KMS-11 (cell line): ENCODE data around the gene RIC8A.

ENCODE experiments used
- H2AFZ ChIP-seq: fragments of 200-600 bp; sonication (generic); 2 replicates; pipeline ENCODE4 v1.6.1; 2016; ENCODE audit warnings: antibody characterized with exemption, mixed run types, low read depth
- H3K27ac ChIP-seq: fragments of 200-600 bp; sonication (generic); 2 replicates; pipeline ENCODE4 v1.6.1; 2016; ENCODE audit warnings: mild to moderate bottlenecking, mixed run types
- H3K27me3 ChIP-seq: fragments of 200-600 bp; sonication (generic); 2 replicates; pipeline ENCODE4 v1.6.1; 2017; ENCODE audit warnings: mild to moderate bottlenecking, low read depth, mixed run types, moderate library complexity; ENCODE audit not compliant: insufficient read depth
- H3K36me3 ChIP-seq: fragments of 200-600 bp; sonication (generic); 2 replicates; pipeline ENCODE4 v1.6.1; 2017; ENCODE audit warnings: mild to moderate bottlenecking, mixed run types; ENCODE audit not compliant: insufficient read depth
- H3K4me1 ChIP-seq: fragments of 200-600 bp; sonication (generic); 2 replicates; pipeline ENCODE4 v1.6.1; 2016; ENCODE audit warnings: mild to moderate bottlenecking, low read depth, mixed run types; ENCODE audit not compliant: poor library complexity, severe bottlenecking
- H3K4me2 ChIP-seq: fragments of 200-600 bp; sonication (generic); 2 replicates; pipeline ENCODE4 v1.7.0; 2016; ENCODE audit warnings: mild to moderate bottlenecking, mixed run types
- H3K4me3 ChIP-seq: fragments of 200-600 bp; sonication (generic); IDR thresholded peaks from 2 replicates; pipeline ENCODE4 v1.6.1; 2017; ENCODE audit warnings: low read depth, low read length, mixed read lengths; ENCODE audit not compliant: insufficient read depth
- H3K79me2 ChIP-seq: fragments of 200-600 bp; sonication (generic); 2 replicates; pipeline ENCODE4 v1.6.1; 2016; ENCODE audit warnings: low read depth, mixed run types; ENCODE audit not compliant: insufficient read depth
- H3K9ac ChIP-seq: fragments of 200-600 bp; sonication (generic); 2 replicates; pipeline ENCODE4 v1.6.1; 2016; ENCODE audit warnings: mild to moderate bottlenecking, mixed run types
- H4K20me1 ChIP-seq: fragments of 200-600 bp; sonication (generic); 2 replicates; pipeline ENCODE4 v1.6.1; 2016; ENCODE audit warnings: mild to moderate bottlenecking, mixed run types; ENCODE audit not compliant: insufficient read depth
- CTCF ChIP-seq: fragments of 200-600 bp; sonication (generic); conservative IDR thresholded peaks from 2 replicates; pipeline ENCODE4 v1.6.1; 2017; ENCODE audit warnings: low read depth, mild to moderate bottlenecking, antibody characterized with exemption, low read length, moderate library complexity, mixed read lengths

Gene RIC8A

GRCh38 chr11:221539-221938 lies 14.0 kb downstream of the RIC8A start:
- Histone ChIP-seq H3K9ac (no peak overlapping the region), H2AFZ (no peak overlapping the region), H3K4me1 (no peaks in the 10 kb centered on the region), H3K4me2 (no peak overlapping the region), H3K27me3 (no peaks in the 10 kb centered on the region), H3K36me3 (no peaks in the 10 kb centered on the region), H3K27ac (no peak overlapping the region), H4K20me1 (no peaks in the 10 kb centered on the region), H3K79me2 (no peaks in the 10 kb centered on the region), H3K4me3 (no peak overlapping the region)
- no peak for TF ChIP-seq CTCF

GRCh38 chr11:221998-222789 lies 14.7 kb downstream of the RIC8A start:
- H3K9ac ChIP-seq: no peak overlapping the region
- no peak overlapping the region for H3K4me3 ChIP-seq
- H3K4me1 ChIP-seq: no peaks in the 10 kb centered on the region
- H3K27ac ChIP-seq: no peak overlapping the region
- H3K4me2 ChIP-seq: no peak overlapping the region
- H3K27me3 ChIP-seq: no peaks in the 10 kb centered on the region
- TF ChIP-seq CTCF: no peak
- H4K20me1 ChIP-seq: no peaks in the 10 kb centered on the region
- H3K79me2 ChIP-seq: no peaks in the 10 kb centered on the region
- H2AFZ ChIP-seq: no peak overlapping the region
- H3K36me3 ChIP-seq: no peaks in the 10 kb centered on the region

- H2AFZ ChIP-seq: no peak overlapping the region
- H3K79me2 ChIP-seq: no peaks in the 10 kb centered on the region
- H4K20me1 ChIP-seq: no peaks in the 10 kb centered on the region
- no peak for TF ChIP-seq CTCF
- H3K4me1 ChIP-seq: no peaks in the 10 kb centered on the region
- no peak overlapping the region for H3K4me2 ChIP-seq
- no peaks in the 10 kb centered on the region for H3K27me3 ChIP-seq
- no peak overlapping the region for H3K4me3 ChIP-seq
- no peak overlapping the region for H3K27ac ChIP-seq
- no peak overlapping the region for H3K9ac ChIP-seq
- H3K36me3 ChIP-seq: no peaks in the 10 kb centered on the region
Measured at GRCh38 chr11:223026-223789, 15.7 kb downstream of the RIC8A start.

- Histone ChIP-seq H4K20me1 (no peaks in the 10 kb centered on the region), H3K4me1 (no peaks in the 10 kb centered on the region), H3K9ac (no peak overlapping the region), H3K4me2 (no peak overlapping the region), H3K4me3 (no peak overlapping the region), H3K27ac (no peak overlapping the region), H3K27me3 (no peaks in the 10 kb centered on the region), H2AFZ (no peak overlapping the region), H3K36me3 (no peaks in the 10 kb centered on the region), H3K79me2 (no peaks in the 10 kb centered on the region)
- no peak for TF ChIP-seq CTCF
Measured at GRCh38 chr11:223884-224283, 16.4 kb downstream of the RIC8A start.
